Hippocampal formation (tissue), 2 donors: ENCODE measurements around the gene PANK1.
"Not testable (repeated sequence)": the region's sequence is repeated elsewhere in the genome, so short reads cannot be mapped to it uniquely, and the experiment has no call there.

ENCODE experiments used
- DNase-seq, 2 donors: peaks; one replicate each; lab custom pipeline; 2025; lab: John Stamatoyannopoulos, UW

Gene PANK1

GRCh38 chr10:89620296-89620695 lies 24.7 kb downstream of the PANK1 start:
- not testable (repeated sequence) for DNase-seq

DNA sequence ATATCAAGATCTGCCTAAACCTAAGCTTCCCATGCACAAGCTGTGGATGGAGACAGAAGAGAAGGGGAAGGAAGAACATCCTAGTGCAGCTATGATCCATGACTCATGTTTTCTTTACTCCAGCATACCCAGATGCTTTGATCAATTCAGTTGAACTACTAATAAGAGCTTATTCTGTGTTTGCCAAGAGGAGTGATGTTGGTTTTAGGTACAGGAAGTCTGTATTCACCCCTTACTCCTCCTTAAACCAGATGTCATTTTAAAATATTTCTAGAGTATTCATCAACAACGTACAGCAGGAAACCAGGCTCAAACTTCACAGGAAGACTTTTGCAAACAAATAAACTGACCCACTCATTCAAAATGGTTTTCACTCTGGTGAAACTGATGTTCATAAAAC lies 29.2 kb downstream of the PANK1 start:
- no peak for DNase-seq

- no peak for DNase-seq
Observed at GRCh38 chr10:89615112-89615511, 29.9 kb downstream of the PANK1 start.

- DNase-seq: no peak
Observed at GRCh38 chr10:89613582-89613981, 31.5 kb downstream of the PANK1 start.

- DNase-seq: no peak
Observed at GRCh38 chr10:89611282-89611681, 33.8 kb downstream of the PANK1 start.

- DNase-seq: no peak
Observed at GRCh38 chr10:89609833-89610346, 35.2 kb downstream of the PANK1 start.

DNA sequence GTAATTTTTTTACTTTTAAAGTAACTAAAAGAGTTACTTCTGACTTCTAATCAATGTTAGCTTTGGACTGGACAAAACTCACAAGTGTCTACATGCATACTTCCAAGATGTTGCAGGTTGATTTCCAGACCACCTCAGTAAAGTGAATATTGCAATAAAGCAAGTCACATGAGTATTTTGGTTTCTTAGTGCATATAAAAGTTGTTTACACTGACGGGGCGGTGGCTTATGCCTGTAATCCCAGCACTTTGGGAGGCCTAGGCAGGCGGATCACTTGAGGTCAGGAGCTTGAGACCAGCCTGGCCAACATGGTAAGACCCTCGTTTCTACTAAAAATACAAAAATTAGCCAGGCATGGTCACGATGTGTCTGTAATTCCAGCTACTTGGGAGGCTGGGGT lies 40.8 kb downstream of the PANK1 start:
- DNase-seq: no peak

DNA sequence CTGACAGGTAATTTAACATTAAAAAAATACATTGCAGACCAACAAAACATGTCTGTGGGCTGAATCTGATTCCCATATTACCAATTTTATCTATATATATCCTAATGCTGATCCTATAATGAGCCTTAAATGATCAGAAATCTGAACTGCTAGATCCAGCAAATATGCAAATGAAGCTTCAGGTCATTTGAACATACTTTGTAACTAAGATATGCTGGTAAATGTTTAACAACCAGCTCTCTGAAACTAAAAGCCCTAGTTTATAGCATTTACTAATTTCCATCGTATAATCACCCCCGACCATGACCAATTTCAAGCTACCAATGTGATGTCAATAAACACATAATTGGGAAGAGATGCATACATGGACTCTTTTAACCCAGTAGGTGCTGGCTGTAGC lies 42.1 kb downstream of the PANK1 start:
- DNase-seq: no peak

GRCh38 chr10:89601728-89602361 lies 43.2 kb downstream of the PANK1 start:
- DNase-seq: no peak

DNA sequence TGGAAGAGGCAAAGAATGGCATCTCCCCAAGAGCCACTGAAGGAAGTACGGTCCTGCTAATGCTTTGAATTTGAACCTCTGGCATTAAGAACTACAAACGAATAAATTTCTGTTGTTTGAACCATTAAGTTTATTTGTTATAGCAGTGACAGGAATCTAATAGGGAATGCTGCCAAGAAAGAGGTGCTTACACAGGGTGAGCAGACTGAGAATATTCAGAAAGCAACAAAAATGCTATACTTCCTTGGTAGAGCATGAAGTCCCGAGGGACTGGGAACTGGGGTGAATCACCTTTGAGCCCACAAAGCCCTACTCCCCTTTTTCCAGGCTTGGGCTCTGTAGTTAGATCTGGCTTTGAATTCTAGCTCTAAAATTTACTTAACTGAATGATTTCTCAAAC lies 45.0 kb downstream of the PANK1 start:
- DNase-seq: no peak

- no peak for DNase-seq
Observed at GRCh38 chr10:89593043-89593442, 52.0 kb downstream of the PANK1 start.

DNA sequence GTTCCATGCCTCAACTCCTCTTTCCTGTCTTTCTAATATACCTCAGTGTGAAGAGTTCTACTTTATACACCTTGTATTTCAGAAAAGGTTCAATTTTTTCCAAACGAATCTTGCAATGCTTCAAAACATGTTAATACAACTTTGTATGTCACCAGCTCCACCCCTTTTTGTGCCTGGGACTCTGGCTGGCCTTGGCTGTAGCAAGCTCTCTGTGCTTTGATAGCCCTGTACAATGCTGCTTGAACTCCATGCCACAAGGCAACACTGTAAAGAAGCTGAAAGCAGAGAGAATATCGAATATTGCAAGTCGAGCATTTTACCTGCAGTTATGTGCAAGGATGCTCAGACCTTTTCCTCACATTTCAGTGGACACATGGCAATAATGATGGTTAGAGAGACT lies 52.5 kb downstream of the PANK1 start:
- DNase-seq: no peak

DNA sequence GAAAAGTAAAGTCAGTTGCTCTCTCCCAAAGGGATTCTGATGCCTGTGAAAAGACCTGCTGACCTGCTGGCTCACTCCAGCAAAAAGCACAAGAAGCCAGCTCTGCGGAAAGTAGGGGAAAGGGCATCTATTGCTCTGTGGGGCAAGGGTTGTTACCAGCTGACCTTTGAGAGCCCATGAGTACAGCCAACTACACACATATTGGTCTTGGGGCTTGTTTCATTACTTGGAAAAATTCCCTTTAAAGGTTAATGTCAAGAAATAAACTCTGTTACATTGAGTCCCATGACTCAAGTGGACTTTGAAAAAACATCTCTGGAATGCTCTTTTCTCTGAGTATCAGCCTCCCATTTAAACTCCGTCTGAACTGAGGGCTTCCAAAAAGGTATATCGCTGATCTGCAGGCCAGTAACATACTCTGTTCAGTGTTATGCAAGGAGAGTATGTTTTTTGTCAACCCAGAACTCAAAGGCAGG lies 53.2 kb downstream of the PANK1 start:
- DNase-seq: no peak

DNA sequence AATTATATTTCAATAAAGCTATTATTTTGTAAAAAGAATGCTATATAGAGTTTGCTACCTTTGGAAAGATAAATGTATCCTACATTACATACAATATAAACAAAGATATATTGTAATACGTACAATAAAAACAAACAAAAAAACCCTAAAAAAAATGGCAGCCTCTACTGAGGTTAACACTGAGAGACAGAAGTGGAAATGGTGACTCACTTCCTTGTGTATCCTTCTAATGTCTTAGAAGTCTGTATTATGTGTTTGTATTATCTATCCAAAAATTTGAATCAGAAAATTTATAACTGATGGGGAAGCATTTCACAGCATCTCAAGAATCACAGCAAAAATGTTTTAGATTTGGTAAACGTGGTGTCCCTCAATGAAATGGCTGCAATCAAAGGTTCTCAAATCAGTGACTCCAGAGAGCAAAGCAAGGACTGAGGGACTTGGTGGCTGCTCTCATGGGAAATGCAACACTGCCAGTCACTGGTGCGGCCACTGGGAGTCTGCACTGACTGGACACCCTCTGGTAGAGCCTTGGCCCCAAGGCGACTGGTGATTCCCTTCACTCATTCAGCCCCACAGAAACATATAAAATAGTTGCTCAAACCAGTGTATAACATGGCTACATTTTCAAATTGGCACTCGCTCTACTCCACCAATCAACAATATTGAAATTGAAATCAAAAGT lies 53.8 kb downstream of the PANK1 start:
- DNase-seq: no peak

- no peak for DNase-seq
Observed at GRCh38 chr10:89590326-89590725, 54.7 kb downstream of the PANK1 start.

GRCh38 chr10:89589101-89589720 lies 55.8 kb downstream of the PANK1 start:
- DNase-seq: no peak

DNA sequence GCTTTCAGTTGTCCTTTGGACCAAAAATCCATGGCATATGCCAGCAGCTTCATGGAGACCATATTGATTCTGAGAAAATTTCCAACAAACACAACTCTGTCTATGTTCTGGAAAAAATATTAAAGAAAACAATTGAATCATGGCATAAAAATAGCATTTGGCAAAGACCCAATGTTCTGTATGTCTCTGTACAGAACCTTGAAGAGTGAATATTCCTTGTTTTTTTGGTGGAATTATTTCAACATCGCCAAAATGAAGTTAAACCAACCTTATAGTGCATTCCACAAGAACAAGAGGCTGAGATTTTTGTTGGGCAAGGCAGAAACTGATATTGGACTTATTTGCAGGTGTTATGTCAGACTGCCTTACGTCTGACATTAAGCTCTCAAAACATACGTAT lies 56.4 kb downstream of the PANK1 start:
- no peak for DNase-seq

- DNase-seq: no peak
Observed at GRCh38 chr10:89582022-89582421, 63.0 kb downstream of the PANK1 start.

GRCh38 chr10:89580243-89580642 lies 64.8 kb downstream of the PANK1 start:
- no peak for DNase-seq

GRCh38 chr10:89576696-89577095 lies 68.3 kb downstream of the PANK1 start:
- no peak for DNase-seq

DNA sequence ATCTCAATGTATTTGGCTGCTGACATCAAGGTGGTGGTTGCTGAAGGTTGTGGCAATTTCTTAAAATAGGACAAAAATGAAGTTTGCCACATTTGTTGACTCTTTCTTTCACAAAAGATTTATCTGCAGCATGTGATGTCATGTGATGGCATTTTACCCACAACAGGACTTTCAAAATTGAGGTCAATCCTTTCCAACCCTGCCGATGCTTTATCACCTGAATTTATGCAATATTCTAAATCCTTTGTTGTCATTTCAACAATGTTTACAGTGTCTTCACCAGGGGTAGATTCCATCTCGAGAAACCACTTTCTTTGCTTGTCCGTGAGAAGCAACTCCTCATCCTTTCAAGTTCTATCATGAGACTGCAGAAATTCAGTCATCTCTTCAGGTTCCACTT lies 69.0 kb downstream of the PANK1 start:
- no peak for DNase-seq

GRCh38 chr10:89575031-89575430 lies 70.0 kb downstream of the PANK1 start:
- no peak for DNase-seq

DNA sequence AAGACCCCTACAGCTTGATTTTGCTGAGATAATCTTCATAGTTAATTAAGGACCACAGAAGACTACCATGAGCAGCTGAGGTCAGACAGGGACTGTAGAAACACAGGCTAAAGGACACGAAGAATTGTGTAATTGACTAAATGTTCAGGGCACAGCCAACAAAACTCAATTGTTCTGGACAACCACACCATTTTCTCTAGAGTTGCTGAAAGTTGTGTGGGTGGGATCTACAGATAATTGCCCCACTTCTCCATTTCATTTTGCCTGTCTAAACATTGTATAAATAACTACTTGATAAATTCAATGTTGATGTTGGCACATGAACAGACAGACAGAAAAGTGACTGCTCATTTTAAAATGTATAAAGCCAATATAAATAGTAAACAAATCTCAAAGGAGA lies 70.7 kb downstream of the PANK1 start:
- DNase-seq: no peak
